Mucosa of descending colon (tissue), 3 donors: Measurements from ENCODE around the gene MTUS2. TPM values are rescaled to one million over a fixed set of nuclear protein-coding genes. Genes with fewer than 3 reads are reported as not detected.

Source experiments
- ATAC-seq: fragments of 200-7000 bp; cut with Tn5 transposase; one replicate; pipeline ENCODE4 v1.9.1; 2020; ENCODE audit warnings: mild to moderate bottlenecking, moderate library complexity
- DNase-seq, 3 donors: peaks; one replicate each; pipeline ENCODE4 v3.0.0-alpha.2; 2020
- H3K36me3 ChIP-seq: fragments of 200-600 bp; one replicate; pipeline ENCODE4 v1.8.0; 2021; ENCODE audit warnings: low read depth, mild to moderate bottlenecking
- H3K4me1 ChIP-seq: fragments of 200-600 bp; one replicate; pipeline ENCODE4 v1.8.0; 2021; ENCODE audit warnings: low read depth, mild to moderate bottlenecking
- H3K4me3 ChIP-seq: fragments of 200-600 bp; one replicate; pipeline ENCODE4 v1.8.0; 2021; ENCODE audit warnings: mild to moderate bottlenecking
- H3K9me3 ChIP-seq: fragments of 200-600 bp; one replicate; pipeline ENCODE4 v1.8.0; 2021; ENCODE audit warnings: mild to moderate bottlenecking
- CTCF ChIP-seq: fragments of 200-600 bp; IDR thresholded peaks from one replicate; pipeline ENCODE4 v1.8.0; 2022; ENCODE audit warnings: antibody characterized with exemption, mild to moderate bottlenecking
- intact Hi-C, 2 donors: fragments of 100-400 bp; cut with DNase I in 1 of 2; cut with micrococcal nuclease in 1 of 2; formaldehyde crosslinking; loops; one replicate each; pipeline versions ENCODE4 v1.11.0 to v1.11.1; 2022; cut with DNase I, micrococcal nuclease
- total RNA-seq, 3 donors: library from RNA; stranded (reverse); fragmentation: NEBNext Ultra II Directional in 2 of 3; extraction: Animal tissue kit (Norgen Biotek cat#: 25700) in 2 of 3; gene quantifications; one replicate each; pipeline versions ENCODE4 v1.2.1 to v1.2.4, GENCODE V29; 2021 to 2023
- donor health status: DM: no; HTN: no; CAD: no; lungs with moderate emphysema.
- donor health status: DM: no; HTN: no; CAD: no.
- donor health status: DM: no; HTN: yes; CAD: no.

The MTUS2 gene
- total RNA-seq, 3 donors from 2014 or later = 0.09 to 0.85 (median 0.60) TPM

- intact Hi-C loops = no loop called here
These were observed 577.1 kb downstream of the MTUS2 start for GRCh38 chr13:29397265-29397664.

GRCh38 chr13:29402166-29402636 lies 582.1 kb downstream of the MTUS2 start:
- no peak for TF ChIP-seq CTCF
- DNase-seq (peak in 1 of 3 donors; percentile 13), ATAC-seq (no peak)
- no peaks in the 10 kb centered on the region for H3K4me1 ChIP-seq
- H3K9me3 ChIP-seq = no peaks in the 10 kb centered on the region
- no peaks in the 10 kb centered on the region for H3K36me3 ChIP-seq
- intact Hi-C loops = no loop called here
- H3K4me3 ChIP-seq = no peak overlapping the region

More at GRCh38 chr13:29397265-29397664, 577.1 kb downstream of the MTUS2 start:
- DNase-seq (no peak), ATAC-seq (no peak)
- H3K36me3 ChIP-seq = no peaks in the 10 kb centered on the region
- no peak overlapping the region for H3K4me3 ChIP-seq
- no peak for TF ChIP-seq CTCF
- no peaks in the 10 kb centered on the region for H3K9me3 ChIP-seq
- no peaks in the 10 kb centered on the region for H3K4me1 ChIP-seq

GRCh38 chr13:29405401-29405800 lies 585.3 kb downstream of the MTUS2 start:
- TF ChIP-seq CTCF = no peak

GRCh38 chr13:29411481-29411880 lies 591.3 kb downstream of the MTUS2 start:
- H3K9me3 ChIP-seq = no peaks in the 10 kb centered on the region
- H3K36me3 ChIP-seq = no peaks in the 10 kb centered on the region
- no peak for ATAC-seq
- no peak for DNase-seq
- TF ChIP-seq CTCF = no peak
- no peak overlapping the region for H3K4me3 ChIP-seq
- intact Hi-C loops = no loop called here
- H3K4me1 ChIP-seq = no peaks in the 10 kb centered on the region

More at GRCh38 chr13:29405401-29405800, 585.3 kb downstream of the MTUS2 start:
- DNase-seq (no peak), ATAC-seq (no peak)
- no peaks in the 10 kb centered on the region for H3K4me1 ChIP-seq
- no peak overlapping the region for H3K4me3 ChIP-seq
- H3K9me3 ChIP-seq = no peaks in the 10 kb centered on the region
- intact Hi-C loops = no loop called here
- no peaks in the 10 kb centered on the region for H3K36me3 ChIP-seq

GRCh38 chr13:29418026-29418425 lies 597.9 kb downstream of the MTUS2 start:
- H3K36me3 ChIP-seq = no peaks in the 10 kb centered on the region
- ATAC-seq = no peak
- no peak overlapping the region for H3K4me3 ChIP-seq
- no peaks in the 10 kb centered on the region for H3K9me3 ChIP-seq
- intact Hi-C loops = no loop called here
- TF ChIP-seq CTCF = no peak
- no peak for DNase-seq
- H3K4me1 ChIP-seq = no peaks in the 10 kb centered on the region

- ATAC-seq = no peak
- Histone ChIP-seq H3K4me3 (no peak overlapping the region), H3K36me3 (no peaks in the 10 kb centered on the region), H3K9me3 (no peaks in the 10 kb centered on the region), H3K4me1 (no peaks in the 10 kb centered on the region)
- intact Hi-C loops = no loop called here
- DNase-seq = no peak
- TF ChIP-seq CTCF = no peak
These were observed 601.0 kb downstream of the MTUS2 start for GRCh38 chr13:29421118-29421517.
